ENCODE data around the gene MAP3K5. TPM values are rescaled to one million over a fixed set of nuclear protein-coding genes. Genes with fewer than 3 reads are reported as not detected.

Gene MAP3K5
- total RNA-seq, 2 experiments from 2014 or later: 9.4 to 9.7 TPM

DNA sequence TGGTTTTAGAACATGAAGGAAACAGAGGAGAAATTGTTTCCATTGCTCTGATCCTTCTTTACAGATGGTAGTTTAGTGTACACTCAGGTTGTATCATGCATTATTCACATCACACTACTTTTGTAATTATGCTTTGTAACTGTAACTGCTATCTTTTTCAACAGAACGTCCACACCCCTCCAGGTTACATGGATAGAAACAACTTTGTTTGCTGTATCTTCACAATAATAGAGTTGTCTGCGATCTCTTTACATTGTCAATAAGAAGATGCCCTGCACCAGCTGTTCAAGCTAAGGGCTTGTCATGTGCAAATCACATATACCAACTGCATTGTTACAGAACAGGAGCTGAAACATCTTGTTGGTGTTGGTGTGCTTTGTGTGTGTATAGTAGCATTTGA, 174.2 kb downstream of the MAP3K5 start:
- intact Hi-C loops (cut with micrococcal nuclease): no loop called here
- H3K4me1 Mint-ChIP-seq (ENCODE audit: low read depth): no peaks in the 10 kb centered on the region
- no peak overlapping the region for H3K4me3 Mint-ChIP-seq
- DNase-seq: no peak
- H3K27ac Mint-ChIP-seq: no peak overlapping the region
- peaks cover 12% of the 10 kb centered on the region for H3K36me3 Mint-ChIP-seq (ENCODE audit: low read depth)
- CTCF ChIA-PET: interaction anchor here (1.0 to 2.3 kb wide), 3 partner anchors 8 to 174 kb away, joined by 3 to 5 read pairs (median 4); partner anchors contain the start of gene MAP3K5
- H3K27me3 Mint-ChIP-seq (ENCODE audit: low read depth): no peaks in the 10 kb centered on the region
- H3K9me3 Mint-ChIP-seq: no peaks in the 10 kb centered on the region

DNA sequence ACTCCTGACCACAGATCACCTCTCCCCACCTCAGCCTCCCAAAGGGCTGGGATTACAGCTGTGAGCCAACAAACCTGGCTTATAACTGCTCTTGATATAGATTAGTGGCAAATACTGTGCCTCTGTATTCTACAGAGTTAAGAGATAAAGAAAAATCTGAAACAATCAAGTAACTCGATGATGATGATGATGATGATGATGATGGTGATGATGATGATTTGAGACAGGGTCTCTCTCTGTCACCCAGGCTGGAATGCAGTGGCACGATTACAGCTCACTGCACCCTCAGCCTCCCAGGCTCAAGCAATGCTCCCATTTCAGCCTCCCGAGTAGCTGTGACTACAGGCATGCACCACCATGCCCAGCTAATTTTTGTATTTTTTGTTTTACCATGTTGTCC, 175.8 kb downstream of the MAP3K5 start:
- Mint-ChIP-seq H3K4me1 (ENCODE audit: low read depth) (no peaks in the 10 kb centered on the region), H3K36me3 (ENCODE audit: low read depth) (peaks cover 4% of the 10 kb centered on the region), H3K27me3 (ENCODE audit: low read depth) (no peaks in the 10 kb centered on the region), H3K4me3 (no peak overlapping the region), H3K27ac (no peak overlapping the region), H3K9me3 (no peaks in the 10 kb centered on the region)
- no peak for DNase-seq
- CTCF ChIA-PET: interaction anchor here (1.2 to 1.4 kb wide), 3 partner anchors 9 to 12 kb away, joined by 3 to 5 read pairs (median 4); no protein-coding TSS in a partner anchor
- intact Hi-C loops (cut with micrococcal nuclease): no loop called here

DNA sequence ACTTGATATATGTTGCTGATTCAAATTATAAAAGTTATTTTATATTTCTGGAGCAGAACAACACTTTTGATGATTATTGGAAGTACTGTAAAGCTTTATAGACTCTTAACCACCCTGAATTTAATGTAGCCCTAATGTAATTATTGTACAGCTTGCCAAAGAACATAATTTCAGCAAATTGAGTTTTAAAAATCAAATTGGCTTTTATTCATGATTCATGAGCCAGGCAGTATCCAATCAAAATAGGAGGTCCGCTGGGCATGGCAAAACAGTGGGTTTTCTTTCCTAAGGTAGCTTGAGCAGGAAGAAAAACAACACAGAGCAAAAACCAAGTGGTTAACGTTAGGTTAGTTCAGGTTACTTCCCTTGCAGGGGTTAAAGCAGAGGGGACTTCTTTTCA, 177.3 kb downstream of the MAP3K5 start:
- H3K36me3 Mint-ChIP-seq (ENCODE audit: low read depth): peaks cover 4% of the 10 kb centered on the region
- H3K4me3 Mint-ChIP-seq: no peak overlapping the region
- no peaks in the 10 kb centered on the region for H3K27me3 Mint-ChIP-seq (ENCODE audit: low read depth)
- H3K27ac Mint-ChIP-seq: no peak overlapping the region
- no peaks in the 10 kb centered on the region for H3K9me3 Mint-ChIP-seq
- CTCF ChIA-PET: interaction anchor here (1.5 kb wide), 1 partner anchor 29 kb away, joined by 5 read pairs; no protein-coding TSS in a partner anchor
- no peak for DNase-seq
- intact Hi-C loops (cut with micrococcal nuclease): no loop called here
- H3K4me1 Mint-ChIP-seq (ENCODE audit: low read depth): peaks cover 6% of the 10 kb centered on the region

- Mint-ChIP-seq H3K4me1 (ENCODE audit: low read depth) (peaks cover 10% of the 10 kb centered on the region), H3K9me3 (no peaks in the 10 kb centered on the region), H3K4me3 (no peak overlapping the region), H3K36me3 (ENCODE audit: low read depth) (peaks cover 4% of the 10 kb centered on the region), H3K27ac (no peak overlapping the region), H3K27me3 (ENCODE audit: low read depth) (no peaks in the 10 kb centered on the region)
- intact Hi-C loops (cut with micrococcal nuclease): no loop called here
- no peak for DNase-seq
- CTCF ChIA-PET: interaction anchor here (1.4 kb wide), 1 partner anchor 105 kb away, joined by 3 read pairs; no protein-coding TSS in a partner anchor
Observed at GRCh38 chr6:136614350-136614749, 177.9 kb downstream of the MAP3K5 start.

DNA sequence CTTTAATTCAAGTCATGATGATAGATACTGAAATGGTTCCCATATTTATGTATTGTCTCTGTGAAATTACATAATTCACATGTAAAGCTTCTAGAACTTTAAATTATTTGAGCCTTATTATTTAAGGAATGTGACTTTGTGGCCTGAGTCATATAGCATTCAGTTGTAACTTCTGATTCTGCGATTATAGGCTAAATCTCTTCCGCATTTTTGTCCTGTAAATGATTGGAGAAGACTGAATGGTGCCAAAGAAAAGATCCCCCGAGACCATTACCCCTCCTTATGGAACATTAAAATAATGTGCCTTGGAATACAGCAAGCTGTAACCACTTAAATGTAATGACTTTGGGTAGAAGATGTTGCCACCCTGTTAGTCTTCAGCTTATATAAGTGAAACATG, 178.8 kb downstream of the MAP3K5 start:
- intact Hi-C loops (cut with micrococcal nuclease): no loop called here
- DNase-seq: no peak
- peaks cover 10% of the 10 kb centered on the region for H3K4me1 Mint-ChIP-seq (ENCODE audit: low read depth)
- H3K9me3 Mint-ChIP-seq: no peaks in the 10 kb centered on the region
- no peaks in the 10 kb centered on the region for H3K27me3 Mint-ChIP-seq (ENCODE audit: low read depth)
- CTCF ChIA-PET: interaction anchor here (1.1 to 1.4 kb wide), 2 partner anchors 106 to 283 kb away, joined by 3 to 4 read pairs; no protein-coding TSS in a partner anchor
- H3K4me3 Mint-ChIP-seq: no peak overlapping the region
- peaks cover 4% of the 10 kb centered on the region for H3K36me3 Mint-ChIP-seq (ENCODE audit: low read depth)
- H3K27ac Mint-ChIP-seq: no peak overlapping the region

DNA sequence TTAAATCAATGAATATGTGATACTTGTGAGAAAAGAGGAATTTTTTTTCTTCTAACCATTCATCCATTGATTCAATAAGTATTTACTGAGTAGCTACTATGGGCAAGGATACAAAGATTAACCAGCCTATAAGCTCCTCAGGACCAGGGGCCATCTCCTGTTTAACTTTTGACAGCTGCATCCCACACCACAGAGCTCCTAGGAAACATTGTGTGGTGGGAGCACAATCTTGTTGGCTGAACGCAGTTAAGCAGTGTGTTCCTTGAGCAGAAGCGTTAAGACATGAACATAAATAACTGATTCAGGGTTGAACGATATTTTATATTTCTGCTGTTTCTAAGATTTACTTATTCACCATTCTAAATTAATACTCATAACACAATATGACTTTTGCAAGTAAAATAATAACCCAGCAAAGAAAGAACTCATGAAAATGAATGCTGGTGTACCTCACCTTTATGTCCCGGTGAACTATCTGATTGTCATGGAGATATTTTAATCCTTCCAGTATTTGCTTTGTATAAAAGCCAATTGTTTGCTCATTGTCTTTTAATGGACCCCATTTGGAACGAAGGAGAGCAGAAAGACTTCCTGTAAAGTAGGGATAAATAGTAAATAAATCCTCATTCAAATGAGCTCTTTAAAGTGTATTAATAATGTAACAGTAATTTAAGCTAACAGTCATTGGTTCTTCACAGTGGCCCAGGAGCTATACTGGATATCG, 179.4 kb downstream of the MAP3K5 start:
- Mint-ChIP-seq H3K27me3 (ENCODE audit: low read depth) (no peaks in the 10 kb centered on the region), H3K36me3 (ENCODE audit: low read depth) (peaks cover 4% of the 10 kb centered on the region), H3K9me3 (no peaks in the 10 kb centered on the region), H3K4me3 (no peak overlapping the region), H3K27ac (no peak overlapping the region), H3K4me1 (ENCODE audit: low read depth) (peaks cover 12% of the 10 kb centered on the region)
- intact Hi-C loops (cut with micrococcal nuclease): no loop called here
- CTCF ChIA-PET: interaction anchor here (1.1 to 1.8 kb wide), 4 partner anchors 31 to 283 kb away, joined by 3 to 6 read pairs (median 4); partner anchors contain the start of gene MAP3K5
- no peak for DNase-seq

GRCh38 chr6:136611746-136612145, 180.5 kb downstream of the MAP3K5 start:
- DNase-seq: no peak
- Mint-ChIP-seq H3K4me1 (ENCODE audit: low read depth) (peaks cover 12% of the 10 kb centered on the region), H3K4me3 (no peak overlapping the region), H3K36me3 (ENCODE audit: low read depth) (peaks cover 4% of the 10 kb centered on the region), H3K27me3 (ENCODE audit: low read depth) (no peaks in the 10 kb centered on the region), H3K27ac (no peak overlapping the region), H3K9me3 (no peaks in the 10 kb centered on the region)
- CTCF ChIA-PET: interaction anchor here (1.5 to 1.8 kb wide), 3 partner anchors 32 to 181 kb away, joined by 3 to 6 read pairs (median 5); partner anchors contain the start of gene MAP3K5
- intact Hi-C loops (cut with micrococcal nuclease): no loop called here

- H3K27ac Mint-ChIP-seq: no peak overlapping the region
- H3K4me3 Mint-ChIP-seq: no peak overlapping the region
- intact Hi-C loops (cut with micrococcal nuclease): no loop called here
- no peaks in the 10 kb centered on the region for H3K9me3 Mint-ChIP-seq
- peaks cover 12% of the 10 kb centered on the region for H3K4me1 Mint-ChIP-seq (ENCODE audit: low read depth)
- no peaks in the 10 kb centered on the region for H3K27me3 Mint-ChIP-seq (ENCODE audit: low read depth)
- CTCF ChIA-PET: interaction anchor here (0.7 to 1.8 kb wide), 2 partner anchors 181 to 1395 kb away, joined by 3 to 5 read pairs; partner anchors contain the start of gene MAP3K5
- no peak for DNase-seq
- peaks cover 4% of the 10 kb centered on the region for H3K36me3 Mint-ChIP-seq (ENCODE audit: low read depth)
Observed at GRCh38 chr6:136611133-136611532, 181.1 kb downstream of the MAP3K5 start.

- Mint-ChIP-seq H3K4me3 (no peak overlapping the region), H3K36me3 (ENCODE audit: low read depth) (peaks cover 4% of the 10 kb centered on the region), H3K27me3 (ENCODE audit: low read depth) (no peaks in the 10 kb centered on the region), H3K9me3 (no peaks in the 10 kb centered on the region), H3K27ac (no peak overlapping the region), H3K4me1 (ENCODE audit: low read depth) (peaks cover 12% of the 10 kb centered on the region)
- intact Hi-C loops (cut with micrococcal nuclease): loop anchor here (2.0 kb wide), 1 partner anchor 313 kb away; the partner anchor contains the start of gene SLC35D3
- DNase-seq: no peak
- CTCF ChIA-PET: interaction anchor here (0.7 to 0.9 kb wide), 3 partner anchors 22 to 1396 kb away, joined by 3 read pairs; partner anchors contain the start of gene MAP3K5
Observed at GRCh38 chr6:136609873-136610706, 182.2 kb downstream of the MAP3K5 start.

- no peak for DNase-seq
- CTCF ChIA-PET: interaction anchor here (0.5 to 1.7 kb wide), 4 partner anchors 13 to 184 kb away, joined by 3 to 6 read pairs (median 4); partner anchors contain the start of gene MAP3K5
- no peak overlapping the region for H3K4me3 Mint-ChIP-seq
- peaks cover 12% of the 10 kb centered on the region for H3K4me1 Mint-ChIP-seq (ENCODE audit: low read depth)
- peaks cover 4% of the 10 kb centered on the region for H3K36me3 Mint-ChIP-seq (ENCODE audit: low read depth)
- H3K27me3 Mint-ChIP-seq (ENCODE audit: low read depth): no peaks in the 10 kb centered on the region
- H3K9me3 Mint-ChIP-seq: no peaks in the 10 kb centered on the region
- intact Hi-C loops (cut with micrococcal nuclease): loop anchor here (1.0 to 2.0 kb wide), 5 partner anchors 15 to 314 kb away; partner anchors contain the start of gene SLC35D3
- no peak overlapping the region for H3K27ac Mint-ChIP-seq
Observed at GRCh38 chr6:136608991-136609390, 183.3 kb downstream of the MAP3K5 start.

GRCh38 chr6:136607932-136608772, 184.1 kb downstream of the MAP3K5 start:
- Mint-ChIP-seq H3K27ac (no peak overlapping the region), H3K36me3 (ENCODE audit: low read depth) (peaks cover 4% of the 10 kb centered on the region), H3K27me3 (ENCODE audit: low read depth) (no peaks in the 10 kb centered on the region), H3K4me3 (no peak overlapping the region), H3K9me3 (no peaks in the 10 kb centered on the region), H3K4me1 (ENCODE audit: low read depth) (peaks cover 12% of the 10 kb centered on the region)
- peak; percentile 92 for DNase-seq
- CTCF ChIA-PET: interaction anchor here (0.6 to 1.7 kb wide), 3 partner anchors 12 to 184 kb away, joined by 3 to 6 read pairs (median 4); partner anchors contain the start of gene MAP3K5
- intact Hi-C loops (cut with micrococcal nuclease): loop anchor here (1.0 to 2.0 kb wide), 5 partner anchors 14 to 315 kb away; partner anchors contain the start of gene SLC35D3
